ENCODE data around the gene COL9A1.

The COL9A1 gene

DNA sequence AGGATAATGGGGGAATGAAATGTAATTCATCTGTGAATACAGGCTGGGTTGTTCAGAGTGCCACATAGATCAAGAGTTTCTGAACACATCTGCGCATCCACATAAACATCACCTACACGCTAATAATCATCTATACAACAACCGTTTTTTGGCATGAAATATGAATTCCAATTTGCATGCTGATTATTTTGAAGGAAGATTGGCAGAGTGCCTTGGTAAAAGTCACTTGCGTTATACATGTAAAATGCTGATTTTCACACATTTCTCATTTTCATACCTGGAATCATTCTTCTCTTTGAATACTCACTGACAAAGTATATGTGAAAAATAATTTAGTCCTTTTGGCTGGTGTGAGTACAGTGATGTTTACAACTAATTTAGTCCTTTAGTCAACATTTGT, 17.7 kb downstream of the COL9A1 start:
- no peak for DNase-seq

DNA sequence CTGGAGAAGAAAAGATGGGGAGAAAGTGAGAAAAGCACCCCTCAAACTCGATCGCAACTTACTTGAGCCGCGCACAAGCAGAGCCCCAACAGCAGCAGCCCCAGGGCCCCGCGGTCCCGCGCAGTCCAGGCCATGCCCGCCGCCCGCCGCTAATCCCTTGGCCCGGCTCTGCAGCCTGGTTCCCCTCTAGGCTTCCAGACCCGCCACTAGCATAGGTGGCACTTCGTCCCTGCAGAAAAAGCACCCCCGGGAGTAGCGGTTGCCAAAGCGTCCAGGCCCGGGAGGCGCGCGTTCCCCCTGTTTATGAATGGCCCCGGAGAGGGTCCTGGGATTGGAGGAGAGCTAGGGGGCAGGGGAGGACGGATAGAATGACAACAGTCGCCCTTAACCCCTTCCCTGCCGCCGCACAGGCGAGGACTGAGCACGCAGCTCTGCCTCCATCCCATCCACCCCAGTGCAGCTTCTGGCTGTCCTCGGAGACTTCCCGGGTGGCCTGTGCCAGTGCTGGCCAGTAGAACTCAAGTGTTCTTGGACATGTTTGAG, 19.9 kb downstream of the COL9A1 start:
- DNase-seq: no peak

DNA sequence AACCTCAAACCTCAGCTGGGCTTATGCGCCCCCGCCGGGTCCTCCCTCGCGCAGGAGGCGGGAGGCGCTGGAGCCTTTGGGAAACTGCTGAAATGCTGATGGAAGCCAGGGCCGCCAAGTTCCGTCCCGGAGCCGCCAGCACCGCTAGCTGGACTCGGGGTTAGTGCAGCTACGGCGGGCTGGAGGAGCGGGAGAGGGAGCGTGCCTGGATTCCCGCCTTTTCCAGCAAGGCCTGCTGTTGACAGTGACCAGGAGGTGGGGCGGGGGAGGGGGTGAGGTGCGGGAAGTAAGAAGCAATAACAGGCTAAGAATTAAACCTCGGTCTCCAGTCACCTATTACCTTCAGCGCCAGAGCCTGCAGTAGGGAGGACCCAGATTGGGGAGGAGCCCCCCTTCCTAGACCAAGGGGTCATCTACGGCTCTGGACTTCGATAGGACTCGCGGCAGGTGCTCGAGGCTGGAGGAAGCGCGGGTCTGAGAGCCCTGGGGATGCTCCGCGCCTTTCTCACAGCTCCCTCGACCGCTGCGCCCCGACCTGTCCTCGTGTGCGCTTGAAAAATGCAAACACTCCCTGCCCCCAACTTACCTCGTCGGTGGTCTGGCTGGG, 20.5 kb downstream of the COL9A1 start:
- DNase-seq: no peak

GRCh38 chr6:70281923-70282311, 21.0 kb downstream of the COL9A1 start:
- DNase-seq: no peak

DNA sequence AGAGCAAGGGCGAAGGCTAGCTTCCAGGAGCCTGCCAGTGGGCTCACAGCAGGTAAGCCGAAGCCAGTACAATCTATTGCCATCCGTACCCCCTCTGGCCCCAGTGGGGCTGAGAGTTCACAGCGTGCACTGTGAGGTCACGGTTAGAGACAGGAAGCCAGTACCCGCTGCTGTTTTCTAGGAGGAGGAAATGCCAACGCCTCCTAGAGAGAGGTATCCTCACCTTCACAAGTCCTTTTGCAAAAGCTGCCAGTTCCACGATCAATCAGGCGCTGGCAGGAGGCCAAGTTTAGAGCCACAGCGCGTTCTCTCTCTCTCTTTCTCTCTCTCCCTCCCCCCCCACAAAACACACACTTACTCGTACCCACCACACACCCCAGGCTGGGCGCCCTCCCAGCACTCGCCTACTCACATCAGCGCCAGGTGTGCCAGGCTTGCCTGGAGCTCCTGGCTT, 22.5 kb downstream of the COL9A1 start:
- DNase-seq: peak; percentile 90

- DNase-seq: no peak
These were observed 25.4 kb downstream of the COL9A1 start for GRCh38 chr6:70277470-70277869.

DNA sequence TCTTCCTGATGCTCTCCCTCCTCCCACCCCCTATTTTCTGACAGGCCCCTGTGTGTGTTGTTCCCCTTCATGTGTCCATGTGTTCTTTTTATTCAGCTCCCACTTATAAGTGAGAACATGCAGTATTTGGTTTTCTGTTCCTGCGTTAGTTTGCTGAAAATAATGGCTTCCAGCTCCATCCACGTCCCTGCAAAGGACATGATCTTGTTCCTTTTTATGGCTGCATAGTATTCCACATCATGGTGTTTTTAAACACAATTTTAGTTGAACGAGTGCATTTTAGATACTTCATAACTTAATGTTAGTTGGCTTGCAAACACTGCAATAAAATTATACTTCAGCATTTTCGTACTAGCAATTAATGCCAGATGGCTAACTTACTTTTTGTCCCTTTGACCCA, 28.5 kb downstream of the COL9A1 start:
- DNase-seq: no peak

GRCh38 chr6:70272071-70272470, 30.8 kb downstream of the COL9A1 start:
- DNase-seq: no peak

DNA sequence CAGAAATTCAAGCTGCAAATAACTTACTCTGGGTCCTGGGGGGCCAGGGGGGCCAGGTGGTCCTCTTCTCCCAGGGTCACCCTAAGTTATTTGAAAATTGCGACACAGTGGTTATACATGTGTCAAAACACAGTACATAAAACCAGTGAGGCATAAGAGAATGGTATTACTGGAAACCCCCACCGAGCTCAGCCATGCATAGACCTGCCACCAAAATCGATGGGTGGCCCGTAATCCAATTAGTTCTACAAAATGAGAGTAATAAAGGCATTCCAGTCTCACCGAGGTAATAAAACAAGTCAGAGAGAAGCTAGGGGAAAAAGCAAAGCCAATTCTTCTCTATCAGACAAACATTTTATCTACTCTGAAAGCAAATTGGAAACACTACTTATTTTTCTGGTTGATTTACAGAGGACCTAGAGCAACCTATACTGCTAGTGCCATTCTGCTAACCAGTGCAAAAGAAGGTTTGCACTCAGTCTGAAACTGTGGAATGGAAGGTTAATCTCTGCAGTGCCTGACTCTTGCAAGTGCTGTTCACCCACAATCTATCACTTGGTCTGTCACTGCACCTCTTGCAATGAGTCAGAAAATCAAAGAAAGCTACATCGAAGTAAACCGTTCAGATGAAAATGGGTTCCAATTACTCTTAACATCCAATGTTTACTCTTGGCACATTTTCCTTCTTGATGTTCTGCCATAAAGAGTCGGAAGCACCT, 32.4 kb downstream of the COL9A1 start:
- no peak for DNase-seq

GRCh38 chr6:70266142-70266541, 36.7 kb downstream of the COL9A1 start:
- DNase-seq: no peak

DNA sequence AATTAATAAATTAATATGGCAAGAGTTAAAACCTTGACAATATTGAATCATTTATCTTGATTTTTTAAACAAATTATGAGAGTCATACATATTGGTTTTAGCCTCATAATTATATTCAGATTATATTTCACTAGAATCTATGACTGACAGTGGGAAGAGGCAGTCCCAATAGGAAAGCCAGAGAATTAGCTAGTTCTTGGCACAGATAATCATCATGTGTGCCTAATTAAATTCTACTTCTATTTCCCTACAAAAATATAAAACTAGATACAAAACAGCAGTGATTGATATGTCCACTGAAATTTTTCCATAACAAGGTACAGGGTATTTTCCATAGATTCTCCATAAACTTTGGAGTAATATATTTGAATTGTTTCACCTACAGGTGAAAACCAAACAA, 38.6 kb downstream of the COL9A1 start:
- no peak for DNase-seq

DNA sequence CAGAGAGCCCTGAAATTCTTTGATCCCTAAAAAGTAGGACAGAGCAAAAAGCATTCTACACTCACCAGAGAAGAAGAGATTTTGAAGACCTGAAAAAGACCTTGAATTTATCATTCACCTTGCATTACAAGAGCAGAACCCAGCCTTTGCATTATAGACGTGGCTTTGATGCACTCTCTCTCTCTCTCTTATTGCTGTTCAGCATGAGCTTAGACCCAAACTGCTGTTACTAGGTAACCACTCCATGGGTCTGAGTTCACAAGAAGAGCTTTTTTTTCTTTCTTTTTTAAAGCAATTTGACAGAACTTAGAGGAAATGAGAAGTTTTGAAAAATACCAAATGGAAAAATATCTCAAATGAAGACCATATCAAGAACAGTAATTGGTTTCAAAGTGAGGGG, 44.4 kb downstream of the COL9A1 start:
- DNase-seq: no peak

DNA sequence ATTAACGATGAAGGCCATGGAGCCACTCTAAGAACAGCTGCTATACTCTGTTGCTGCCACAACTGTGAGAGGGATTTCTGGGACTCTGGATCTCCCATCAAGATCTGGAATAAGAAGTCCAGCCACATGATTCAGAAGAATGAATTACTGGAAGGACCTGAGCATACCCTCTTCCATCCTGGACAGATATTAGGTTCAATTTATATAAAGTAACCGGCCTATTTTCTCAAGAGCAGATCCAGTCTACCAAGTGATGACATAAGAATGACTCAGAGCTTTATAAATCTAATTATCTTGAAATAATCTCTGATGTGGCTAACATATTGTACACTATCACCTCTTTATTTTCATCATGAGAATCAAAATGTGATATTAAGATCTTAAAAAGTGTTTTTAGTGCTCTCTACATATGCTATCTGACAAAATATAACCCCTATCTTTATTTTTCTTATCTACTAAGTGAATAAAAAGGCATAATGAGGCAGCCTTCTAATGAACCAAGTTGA, 45.1 kb downstream of the COL9A1 start:
- no peak for DNase-seq

- DNase-seq: no peak
These were observed 48.1 kb downstream of the COL9A1 start for GRCh38 chr6:70254784-70255183.

- DNase-seq: no peak
These were observed 49.0 kb downstream of the COL9A1 start for GRCh38 chr6:70253923-70254322.

- DNase-seq: no peak
These were observed 50.3 kb downstream of the COL9A1 start for GRCh38 chr6:70252604-70253003.

GRCh38 chr6:70246118-70246517, 56.8 kb downstream of the COL9A1 start:
- DNase-seq: no peak

GRCh38 chr6:70241991-70242420, 60.9 kb downstream of the COL9A1 start:
- DNase-seq: peak; percentile 34

- DNase-seq: no peak
These were observed 61.9 kb downstream of the COL9A1 start for GRCh38 chr6:70241031-70241430.

- no peak for DNase-seq
These were observed 66.5 kb downstream of the COL9A1 start for GRCh38 chr6:70236343-70236742.

DNA sequence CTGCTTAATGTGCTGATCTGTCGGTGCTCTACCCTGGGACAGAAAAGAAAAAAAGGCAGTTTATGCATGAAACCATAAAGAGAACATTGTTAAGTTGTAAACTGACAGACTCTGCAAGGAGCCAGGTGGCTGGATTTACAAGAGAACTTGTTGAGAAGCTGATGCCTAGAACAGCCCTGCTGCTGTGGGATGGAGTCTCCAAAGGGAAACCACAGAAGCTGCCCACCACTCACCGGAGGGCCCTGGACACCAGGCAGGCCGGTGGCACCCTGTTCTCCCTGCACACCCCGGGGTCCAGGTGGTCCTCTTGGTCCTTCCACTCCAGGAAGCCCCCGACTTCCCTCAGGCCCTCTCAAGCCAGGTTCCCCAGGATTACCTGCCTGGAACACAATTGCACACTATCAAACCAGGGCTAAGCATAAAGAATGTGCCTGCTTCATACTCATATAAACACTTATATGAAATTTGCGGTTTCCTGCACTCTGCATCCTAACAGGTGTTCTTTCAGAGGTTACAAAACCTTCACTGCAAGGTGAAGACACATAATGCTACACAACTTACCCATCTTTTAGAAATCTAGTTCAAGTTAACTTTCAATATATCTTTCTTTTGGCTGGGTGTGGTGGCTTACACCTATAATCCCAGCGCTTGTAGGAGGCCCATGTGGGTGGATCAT, 68.2 kb downstream of the COL9A1 start:
- DNase-seq: no peak

DNA sequence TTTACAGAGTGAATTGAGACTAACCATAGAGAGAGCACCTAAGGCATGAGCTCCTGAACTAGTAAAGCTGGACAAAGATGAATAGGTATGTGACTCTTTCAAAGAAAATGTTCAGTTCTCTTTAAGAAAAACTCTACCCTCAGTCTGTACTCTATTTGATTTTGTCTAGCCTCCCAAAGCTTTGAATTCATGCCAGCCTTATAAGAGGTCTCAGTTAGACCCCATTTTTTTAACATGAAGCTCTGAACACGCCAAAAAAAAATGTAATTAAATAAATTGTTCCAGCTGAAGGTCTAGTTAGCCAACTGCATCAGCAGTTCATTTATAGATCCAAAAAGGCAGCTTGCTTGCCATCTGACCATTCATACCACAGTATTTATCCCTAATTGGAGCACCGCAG, 71.6 kb downstream of the COL9A1 start:
- no peak for DNase-seq

DNA sequence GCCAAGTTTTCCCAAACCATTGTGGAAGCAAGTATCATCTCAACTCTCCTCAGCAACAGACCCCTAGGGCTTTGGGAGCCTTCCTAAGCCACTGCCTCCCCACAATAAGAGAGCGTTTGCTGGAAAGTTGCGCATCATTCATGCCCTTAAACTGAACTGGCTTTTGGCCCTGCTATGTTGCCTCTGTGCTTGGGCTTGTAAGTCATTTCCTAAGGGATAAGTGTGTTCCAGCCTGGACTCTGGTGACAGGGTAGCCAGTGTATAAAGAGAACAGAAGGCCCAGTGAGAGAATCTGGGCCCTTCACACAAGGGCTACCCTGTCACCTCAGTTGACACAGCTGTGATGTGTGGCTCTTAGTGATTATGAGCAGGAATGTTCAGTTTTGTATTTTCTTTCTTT, 77.8 kb downstream of the COL9A1 start:
- no peak for DNase-seq

GRCh38 chr6:70222439-70222749, 80.5 kb downstream of the COL9A1 start:
- no peak for DNase-seq
